Putamen (tissue), 1 donor: ENCODE results near the gene REG3A.

ENCODE experiments used
- DNase-seq: peaks from one replicate; pipeline ENCODE4 v3.0.0-alpha.2; 2016; ENCODE audit warnings: low spot score

The REG3A gene

DNA sequence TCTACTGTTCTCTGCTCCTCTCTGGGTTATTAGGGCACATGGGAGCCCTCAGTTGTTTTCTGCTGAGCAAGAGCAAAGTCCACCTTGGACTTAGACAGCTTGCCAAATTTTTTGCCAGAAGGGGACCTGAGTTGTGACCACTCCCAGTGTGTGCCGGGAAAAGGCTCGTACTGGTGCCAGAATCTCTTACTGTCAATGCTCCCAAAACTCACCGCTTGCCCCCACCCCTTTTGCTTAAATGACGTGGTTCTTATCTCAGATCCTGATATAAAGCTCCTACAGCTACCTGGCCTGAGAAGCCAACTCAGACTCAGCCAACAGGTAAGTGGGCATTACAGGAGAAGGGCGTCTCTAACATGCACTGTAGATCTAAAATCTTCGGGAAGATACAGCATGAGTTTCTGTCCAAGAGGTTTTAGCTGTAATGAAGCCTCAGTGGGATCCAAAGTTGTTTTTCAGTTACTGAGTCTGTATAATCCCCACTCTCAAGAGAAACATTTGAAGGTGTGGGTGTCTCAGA lies 39.3 kb downstream of the REG3A start, which contains the start of gene REG1A:
Gene REG1A, plus strand, starts transcription at position 295 of the 520 bp plus-strand sequence. CDS start 374 bp downstream, outside the sequence.
- DNase-seq = no peak

GRCh38 chr2:79116997-79117928 lies 42.3 kb downstream of the REG3A start:
- DNase-seq = no peak

- no peak for DNase-seq
Measured at GRCh38 chr2:79114797-79115494, 44.6 kb downstream of the REG3A start.

DNA sequence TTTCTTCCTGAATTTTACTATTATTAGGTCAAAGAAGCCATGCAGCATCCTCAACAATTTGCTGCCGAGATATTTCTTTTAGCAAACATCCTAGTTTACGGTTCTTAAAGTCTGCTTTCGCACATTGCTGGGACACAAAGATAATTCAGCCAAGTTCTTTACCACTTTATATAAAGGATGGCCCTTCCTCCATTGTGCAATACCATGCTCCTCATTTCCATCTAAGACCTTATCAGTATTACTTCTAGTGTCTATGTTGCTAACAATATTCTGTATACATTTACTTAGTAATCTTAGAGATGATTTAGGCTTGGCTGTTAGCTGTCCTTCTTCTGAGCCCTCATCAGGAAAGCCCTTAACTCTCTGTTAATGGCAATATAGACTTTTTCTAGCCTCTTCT lies 47.3 kb downstream of the REG3A start:
- no peak for DNase-seq
